Measurements from ENCODE around the gene MARK2. TPM values are rescaled to one million over a fixed set of nuclear protein-coding genes. Genes with fewer than 3 reads are reported as not detected.

The MARK2 gene
- total RNA-seq, 2 donors from 2014 or later: 20.2 to 25.5 TPM

DNA sequence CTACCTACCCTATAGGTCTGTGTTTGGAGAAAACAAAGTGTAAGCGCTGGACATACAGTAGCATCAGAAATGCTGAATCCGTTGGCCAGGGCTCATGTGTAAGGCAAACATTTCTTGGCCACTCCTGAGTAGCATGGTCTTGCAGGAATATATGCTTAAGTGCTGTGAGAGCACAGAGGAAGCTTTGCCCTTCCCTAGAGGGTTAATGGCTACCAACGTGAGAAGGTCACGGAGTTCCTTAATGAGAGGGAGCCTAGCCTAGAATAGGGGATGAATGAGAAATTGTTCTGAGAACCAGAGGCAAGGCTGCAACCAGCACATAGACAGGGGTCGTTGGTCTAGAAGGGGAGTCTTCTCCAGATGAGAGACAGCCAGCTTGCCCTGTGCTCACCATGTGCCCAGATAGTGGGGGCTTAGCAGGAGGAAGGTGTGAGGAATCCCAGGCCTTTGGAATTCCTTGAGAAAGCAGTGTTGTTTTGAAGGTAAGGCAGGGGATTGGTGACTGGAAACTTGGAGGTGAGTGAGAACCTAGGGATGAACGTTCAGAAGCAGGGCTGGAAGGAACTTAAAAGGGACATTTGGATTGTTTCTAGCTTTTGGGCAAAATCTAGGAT lies 48.6 kb downstream of the MARK2 start:
- no peak for DNase-seq (ENCODE audit: low spot score)
- Histone ChIP-seq H3K4me3 (peak overlapping the region; percentile 71), H3K9me3 (no peaks in the 10 kb centered on the region), H3K27ac (peak overlapping the region; percentile 78 to 80), H3K27me3 (replicated peaks; ENCODE audit: insufficient read depth) (no peaks in the 10 kb centered on the region), H3K4me1 (ENCODE audit: control insufficient read depth in 1 of 2, low read depth in 2 of 2) (peaks cover 17 to 53% of the 10 kb centered on the region in 2 donors), H3K36me3 (no peaks in the 10 kb centered on the region)
- ATAC-seq (ENCODE audit: insufficient number of reproducible peaks, low FRiP score, low read depth): no peak
- TF ChIP-seq, protein P1, sequence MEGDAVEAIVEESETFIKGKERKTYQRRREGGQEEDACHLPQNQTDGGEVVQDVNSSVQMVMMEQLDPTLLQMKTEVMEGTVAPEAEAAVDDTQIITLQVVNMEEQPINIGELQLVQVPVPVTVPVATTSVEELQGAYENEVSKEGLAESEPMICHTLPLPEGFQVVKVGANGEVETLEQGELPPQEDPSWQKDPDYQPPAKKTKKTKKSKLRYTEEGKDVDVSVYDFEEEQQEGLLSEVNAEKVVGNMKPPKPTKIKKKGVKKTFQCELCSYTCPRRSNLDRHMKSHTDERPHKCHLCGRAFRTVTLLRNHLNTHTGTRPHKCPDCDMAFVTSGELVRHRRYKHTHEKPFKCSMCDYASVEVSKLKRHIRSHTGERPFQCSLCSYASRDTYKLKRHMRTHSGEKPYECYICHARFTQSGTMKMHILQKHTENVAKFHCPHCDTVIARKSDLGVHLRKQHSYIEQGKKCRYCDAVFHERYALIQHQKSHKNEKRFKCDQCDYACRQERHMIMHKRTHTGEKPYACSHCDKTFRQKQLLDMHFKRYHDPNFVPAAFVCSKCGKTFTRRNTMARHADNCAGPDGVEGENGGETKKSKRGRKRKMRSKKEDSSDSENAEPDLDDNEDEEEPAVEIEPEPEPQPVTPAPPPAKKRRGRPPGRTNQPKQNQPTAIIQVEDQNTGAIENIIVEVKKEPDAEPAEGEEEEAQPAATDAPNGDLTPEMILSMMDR (IDR thresholded peaks at IDR 0.05): no peak

DNA sequence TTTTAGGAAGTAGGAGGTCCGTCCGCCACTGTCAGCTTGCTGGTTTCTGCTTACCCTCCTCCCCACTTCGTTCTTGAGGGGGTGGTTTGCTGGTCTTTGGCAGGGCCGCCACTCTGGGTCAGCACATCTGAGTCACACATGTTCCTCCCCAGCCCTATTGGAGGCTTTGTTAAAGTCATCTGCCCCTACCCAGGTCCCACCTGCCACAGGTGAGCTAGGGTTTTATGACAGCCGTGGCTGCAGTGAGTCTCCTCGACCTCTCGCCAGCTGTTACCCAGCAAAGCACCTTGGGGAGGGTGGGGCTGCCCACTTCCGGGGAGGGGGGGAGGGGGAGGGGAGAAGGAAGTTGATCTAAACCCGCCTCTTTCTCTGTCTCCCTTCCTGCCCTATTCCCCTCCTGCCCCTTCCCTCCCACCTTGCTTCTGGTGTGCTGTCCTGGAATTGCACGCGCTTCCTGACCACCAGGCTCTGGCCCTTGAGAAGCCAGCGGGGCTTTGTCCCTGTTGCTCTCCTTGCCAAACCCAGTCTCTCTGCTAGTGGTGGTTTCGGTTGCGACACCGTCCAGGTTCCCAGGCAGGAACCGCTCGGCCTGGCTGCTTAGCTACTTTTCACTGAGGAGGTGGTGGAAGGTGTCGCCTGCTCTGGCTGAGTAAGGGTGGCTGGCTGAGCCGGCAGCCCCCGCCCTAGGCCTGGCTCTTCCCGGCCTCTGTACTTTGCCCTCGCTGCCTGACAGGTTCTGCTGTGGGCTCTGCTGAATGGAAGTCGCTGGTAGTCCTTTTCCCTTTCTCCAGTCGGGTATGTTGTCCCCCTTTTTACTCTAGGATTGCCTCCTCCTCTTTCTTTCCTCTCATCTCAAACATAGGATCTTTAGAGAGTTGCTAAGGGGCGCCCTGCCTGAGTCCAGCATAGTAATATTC lies 49.5 kb downstream of the MARK2 start:
- TF ChIP-seq, protein P1 (IDR thresholded peaks at IDR 0.05): no peak
- peak; percentile 16 for DNase-seq (ENCODE audit: low spot score)
- peak overlapping the region; percentile 71 for H3K4me3 ChIP-seq

DNA sequence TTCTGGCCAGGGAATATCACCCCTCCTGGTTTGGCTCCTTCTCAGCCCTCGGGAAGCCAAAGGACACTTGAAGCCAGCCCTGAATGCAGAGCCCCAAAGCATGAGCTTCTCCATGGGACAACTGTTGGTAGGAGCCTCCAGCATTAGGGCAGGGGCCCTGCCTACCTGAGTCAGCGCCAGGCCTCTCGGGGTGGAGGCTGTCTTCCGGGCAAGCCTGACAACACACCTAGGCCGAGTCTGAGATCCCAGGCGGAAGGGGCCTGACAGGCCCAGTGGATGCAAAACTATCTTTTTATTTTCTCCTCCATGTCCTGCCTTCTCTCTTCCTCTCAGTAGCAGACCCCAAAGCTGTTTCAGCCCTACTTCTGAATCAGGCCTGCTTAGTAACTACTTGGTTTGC lies 50.4 kb downstream of the MARK2 start:
- ATAC-seq (ENCODE audit: insufficient number of reproducible peaks, low FRiP score, low read depth): no peak
- H3K9me3 ChIP-seq: no peaks in the 10 kb centered on the region
- peak overlapping the region; percentile 71 for H3K4me3 ChIP-seq
- H3K27ac ChIP-seq: peak overlapping the region; percentile 78 to 80
- H3K4me1 ChIP-seq (ENCODE audit: control insufficient read depth in 1 of 2, low read depth in 2 of 2): peaks cover 17 to 40% of the 10 kb centered on the region in 2 donors
- H3K27me3 ChIP-seq (replicated peaks; ENCODE audit: insufficient read depth): no peaks in the 10 kb centered on the region
- TF ChIP-seq, protein P1 (IDR thresholded peaks at IDR 0.05): no peak
- H3K36me3 ChIP-seq: no peaks in the 10 kb centered on the region
- DNase-seq (ENCODE audit: low spot score): no peak

More for the DNA sequence above, 49.5 kb downstream of the MARK2 start:
- peak; percentile 25 for ATAC-seq (ENCODE audit: insufficient number of reproducible peaks, low FRiP score, low read depth)
- Histone ChIP-seq H3K36me3 (no peaks in the 10 kb centered on the region), H3K27ac (peak overlapping the region; percentile 78 to 80), H3K4me1 (ENCODE audit: control insufficient read depth in 1 of 2, low read depth in 2 of 2) (peaks cover 17 to 44% of the 10 kb centered on the region in 2 donors), H3K9me3 (no peaks in the 10 kb centered on the region), H3K27me3 (replicated peaks; ENCODE audit: insufficient read depth) (no peaks in the 10 kb centered on the region)

DNA sequence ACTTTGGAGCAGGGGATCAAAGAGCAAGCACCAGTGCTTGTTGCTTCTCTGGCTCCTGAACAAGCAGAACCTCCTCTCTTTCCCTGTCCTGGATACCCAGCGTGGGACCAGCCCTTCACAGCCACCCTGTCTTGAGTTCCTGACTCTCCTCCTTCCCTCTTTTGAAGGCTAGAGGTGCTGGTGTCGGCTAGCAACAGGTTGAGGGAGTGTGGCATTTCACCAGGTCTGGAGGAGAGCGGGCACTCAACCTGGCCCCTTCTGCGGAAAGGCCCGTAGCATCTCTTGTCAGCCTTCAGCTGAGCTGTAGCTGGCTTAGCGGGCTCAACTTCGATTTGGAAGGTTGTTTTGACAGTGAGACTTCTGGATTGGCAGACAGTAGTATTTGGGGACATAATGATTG lies 51.5 kb downstream of the MARK2 start:
- ATAC-seq (ENCODE audit: insufficient number of reproducible peaks, low FRiP score, low read depth): no peak
- peaks cover 17 to 40% of the 10 kb centered on the region in 2 donors for H3K4me1 ChIP-seq (ENCODE audit: control insufficient read depth in 1 of 2, low read depth in 2 of 2)
- TF ChIP-seq, protein P1 (IDR thresholded peaks at IDR 0.05): no peak

DNA sequence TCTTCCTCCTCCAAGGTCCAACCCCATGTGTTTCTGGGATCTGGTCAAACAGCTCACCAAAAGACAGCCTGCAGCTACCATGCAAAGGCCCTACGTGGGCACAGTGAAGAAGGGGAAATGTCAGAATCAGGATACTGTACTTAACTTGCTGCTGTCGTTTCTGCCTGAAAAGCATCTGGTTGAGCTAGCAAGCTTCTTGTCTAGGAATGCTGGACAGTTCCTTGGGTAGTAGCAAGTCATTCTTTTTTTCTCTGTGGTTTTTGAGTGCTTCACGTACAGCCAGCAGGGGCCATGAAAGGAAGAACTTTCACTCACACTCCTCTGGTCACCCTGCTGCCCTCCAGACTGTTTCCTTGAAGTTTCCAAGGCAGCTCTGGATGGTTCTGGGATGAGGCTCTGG lies 53.3 kb downstream of the MARK2 start:
- TF ChIP-seq, protein P1 (IDR thresholded peaks at IDR 0.05): no peak
- Histone ChIP-seq H3K9me3 (no peaks in the 10 kb centered on the region), H3K27ac (no peak overlapping the region), H3K4me3 (no peak overlapping the region), H3K4me1 (ENCODE audit: control insufficient read depth in 1 of 2, low read depth in 2 of 2) (peaks cover 16 to 34% of the 10 kb centered on the region in 2 donors), H3K36me3 (peaks cover 15% of the 10 kb centered on the region), H3K27me3 (replicated peaks; ENCODE audit: insufficient read depth) (no peaks in the 10 kb centered on the region)
- DNase-seq (ENCODE audit: low spot score) (no peak), ATAC-seq (ENCODE audit: insufficient number of reproducible peaks, low FRiP score, low read depth) (no peak)

More for the DNA sequence above, 51.5 kb downstream of the MARK2 start:
- Histone ChIP-seq H3K9me3 (no peaks in the 10 kb centered on the region), H3K27me3 (replicated peaks; ENCODE audit: insufficient read depth) (no peaks in the 10 kb centered on the region), H3K4me3 (no peak overlapping the region), H3K27ac (no peak overlapping the region), H3K36me3 (peaks cover 7% of the 10 kb centered on the region)
- no peak for DNase-seq (ENCODE audit: low spot score)
